Transverse colon (tissue), 4 donors: ENCODE measurements around the gene FAM20C.

ENCODE experiments used
- CTCF ChIP-seq, 5 experiments: fragments of 200-600 bp in 3 of 5; fragments of 450-650 bp in 2 of 5; sonication (generic) in 3 of 5; IDR thresholded peaks; 1 replicate in 2 of 5; 2 replicates in 3 of 5; pipeline ENCODE4 v1.5.1; 2016 to 2017; ENCODE audit warnings: antibody characterized with exemption in 5 of 5, inconsistent platforms in 3 of 5, mild to moderate bottlenecking in 2 of 5, moderate library complexity in 1 of 5
- EP300 ChIP-seq: sonication (generic); formaldehyde crosslinking; IDR thresholded peaks from one replicate; pipeline ENCODE4 v1.6.1; 2017; ENCODE audit warnings: antibody characterized with exemption, low read depth
- POLR2A ChIP-seq: fragments of 450-650 bp; IDR thresholded peaks from one replicate; pipeline ENCODE4 v1.6.1; 2016; ENCODE audit warnings: antibody characterized with exemption, mild to moderate bottlenecking, moderate library complexity
- POLR2AphosphoS5 ChIP-seq, 3 donors: sonication (generic); formaldehyde crosslinking; IDR thresholded peaks; one replicate each; pipeline ENCODE4 v1.6.1; 2016; ENCODE audit warnings: antibody characterized with exemption in 3 of 3

GRCh38 chr7:307970-308369, 115.6 kb downstream of the FAM20C start:
- no peak for TF ChIP-seq CTCF (IDR thresholded peaks at IDR 0.05)
- no peak for TF ChIP-seq POLR2AphosphoS5 (IDR thresholded peaks at IDR 0.05)
- no peak for TF ChIP-seq POLR2A
- TF ChIP-seq EP300 = no peak
